A549 (cell line): Measurements from ENCODE around the gene KIRREL1. TPM values are rescaled to one million over a fixed set of nuclear protein-coding genes. Genes with fewer than 3 reads are reported as not detected.

ENCODE experiments used
- ATAC-seq, 2 experiments: fragments of 200-7000 bp in 1 of 2; fragments of >200 bp in 1 of 2; cut with Nextera tagmentation in 1 of 2; cut with Tn5 transposase in 1 of 2; 3 replicates each; pipeline versions ENCODE4 v1.8.0 to v1.9.1; 2018 to 2020; ENCODE audit warnings: mild to moderate bottlenecking in 1 of 2, moderate library complexity in 1 of 2
- CTCF ChIA-PET: fragments of 300-600 bp; sonication (Branson Sonifier 250); formaldehyde crosslinking; extraction: SDS; loops from one replicate; lab custom pipeline; 2021; ENCODE audit warnings: antibody characterized with exemption, inconsistent platforms; lab: Yijun Ruan, JAX
- POLR2A ChIA-PET: fragments of 350-600 bp; formaldehyde crosslinking; extraction: SDS; loops from one replicate; lab custom pipeline; 2021; ENCODE audit warnings: antibody characterized with exemption, inconsistent platforms; lab: Yijun Ruan, JAX
- DNase-seq, 2 experiments: peaks; one replicate each; pipeline versions ENCODE4 v3.0.0 to v3.0.0-alpha.2; 2011 to 2016; ENCODE audit warnings: low read depth in 1 of 2, low spot score in 1 of 2
- FAIRE-seq: peaks from 2 replicates; lab custom pipeline; 2011; peaks lifted over from hg19 to GRCh38; lab: Jason Lieb, UNC
- H3K27ac ChIP-seq, 2 experiments: fragments of >200 bp; sonication (Bioruptor Twin); formaldehyde crosslinking; 3 replicates each; pipeline ENCODE4 v1.5.1; 2016 to 2017
- H3K4me1 ChIP-seq: fragments of >200 bp; sonication (Bioruptor Twin); formaldehyde crosslinking; 3 replicates; pipeline ENCODE4 v1.6.1; 2016
- H3K4me2 ChIP-seq: fragments of >200 bp; sonication (Bioruptor Twin); formaldehyde crosslinking; 3 replicates; pipeline ENCODE4 v1.6.1; 2016
- H3K4me3 ChIP-seq: fragments of >200 bp; sonication (Bioruptor Twin); formaldehyde crosslinking; 3 replicates; pipeline ENCODE4 v1.5.1; 2016
- H3K9me3 ChIP-seq: fragments of >200 bp; sonication (Bioruptor Twin); formaldehyde crosslinking; 3 replicates; pipeline ENCODE4 v1.6.1; 2016
- BHLHE40 ChIP-seq: IDR thresholded peaks from 2 replicates; pipeline ENCODE4 v1.6.1; 2012; ENCODE audit warnings: low read depth, low read length, inconsistent platforms
- CBX8 ChIP-seq: fragments of 200-600 bp; sonication (generic); IDR thresholded peaks from 2 replicates; pipeline ENCODE4 v1.6.1; 2016
- CHD2 ChIP-seq: fragments of 150-350 bp; IDR thresholded peaks from 2 replicates; pipeline ENCODE4 v1.6.1; 2014; ENCODE audit warnings: low read length; ENCODE audit not compliant: partially characterized antibody
- EHF ChIP-seq: fragments of 250-450 bp; sonication (Bioruptor Pico); IDR thresholded peaks from 2 replicates; pipeline ENCODE4 v1.5.0; 2020; ENCODE audit warnings: mild to moderate bottlenecking
- EP300 ChIP-seq, 2 experiments: fragments of >200 bp; sonication (Bioruptor Twin); formaldehyde crosslinking; IDR thresholded peaks; 2 replicates in 1 of 2; 3 replicates in 1 of 2; pipeline ENCODE4 v1.6.1; 2016 to 2017
- ESRRA ChIP-seq: fragments of 150-350 bp; IDR thresholded peaks from 2 replicates; pipeline ENCODE4 v1.6.1; 2014; ENCODE audit warnings: mild to moderate bottlenecking, low read length, borderline replicate concordance
- FOXS1 ChIP-seq: fragments of 250-450 bp; sonication (Bioruptor Pico); IDR thresholded peaks from 2 replicates; pipeline ENCODE4 v1.5.0; 2020; ENCODE audit warnings: mild to moderate bottlenecking, moderate library complexity
- GATA3 ChIP-seq: IDR thresholded peaks from 2 replicates; pipeline ENCODE4 v1.6.1; 2012; ENCODE audit warnings: borderline replicate concordance
- HOXB13 ChIP-seq: fragments of 250-450 bp; sonication (Bioruptor Pico); IDR thresholded peaks from 2 replicates; pipeline ENCODE4 v1.5.0; 2020; ENCODE audit warnings: low read depth, mild to moderate bottlenecking, moderate library complexity
- JUN ChIP-seq, 2 experiments: fragments of >200 bp; sonication (Bioruptor Twin); formaldehyde crosslinking; IDR thresholded peaks; 2 replicates in 1 of 2; 3 replicates in 1 of 2; pipeline ENCODE4 v1.6.1; 2016 to 2017
- KDM1A ChIP-seq: fragments of 200-600 bp; sonication (generic); IDR thresholded peaks from 2 replicates; pipeline ENCODE4 v1.6.1; 2016; ENCODE audit warnings: low read depth, mild to moderate bottlenecking
- MAFK ChIP-seq: fragments of 450-650 bp; IDR thresholded peaks from 2 replicates; pipeline ENCODE4 v1.6.1; 2014; ENCODE audit not compliant: partially characterized antibody
- NFE2L2 ChIP-seq: fragments of 150-350 bp; conservative IDR thresholded peaks from 2 replicates; pipeline ENCODE4 v1.6.1; 2014; ENCODE audit warnings: low read length
- NPAS2 ChIP-seq: fragments of 250-450 bp; sonication (Bioruptor Pico); IDR thresholded peaks from 2 replicates; pipeline ENCODE4 v1.8.0; 2022; ENCODE audit warnings: mild to moderate bottlenecking, moderate library complexity, borderline replicate concordance
- POLR2A ChIP-seq: IDR thresholded peaks from 2 replicates; pipeline ENCODE4 v1.6.1; 2012; ENCODE audit warnings: mild to moderate bottlenecking, low read length
- POLR2AphosphoS2 ChIP-seq: conservative IDR thresholded peaks from 2 replicates; pipeline ENCODE4 v1.6.1; 2012; ENCODE audit warnings: low read length, improper control_type of control experiment, inconsistent platforms
- RFX5 ChIP-seq: fragments of 450-650 bp; IDR thresholded peaks from 2 replicates; pipeline ENCODE4 v1.7.1; 2014; ENCODE audit warnings: antibody characterized with exemption, mild to moderate bottlenecking, moderate library complexity
- RNF2 ChIP-seq: fragments of 200-600 bp; sonication (generic); IDR thresholded peaks from 2 replicates; pipeline ENCODE4 v1.6.1; 2016; ENCODE audit warnings: low read depth, mild to moderate bottlenecking, antibody characterized with exemption, moderate library complexity, borderline replicate concordance
- SMC3 ChIP-seq: fragments of >200 bp; sonication (Bioruptor Twin); formaldehyde crosslinking; IDR thresholded peaks from 3 replicates; pipeline ENCODE4 v1.6.1; 2018; ENCODE audit warnings: inconsistent platforms
- TP53 ChIP-seq: fragments of 250-450 bp; sonication (Bioruptor Pico); IDR thresholded peaks from 2 replicates; pipeline ENCODE4 v1.5.0; 2021; ENCODE audit warnings: mild to moderate bottlenecking, moderate library complexity
- ZNF302 ChIP-seq: fragments of 250-450 bp; sonication (Bioruptor Pico); IDR thresholded peaks from 2 replicates; pipeline ENCODE4 v1.9.0; 2021; ENCODE audit warnings: inconsistent platforms, mild to moderate bottlenecking, moderate library complexity
- WGBS: methylation state at CpG from one replicate; pipeline ENCODE4 v1.1.6; 2017; ENCODE audit errors: missing lambda C conversion rate; 5-methylcytosine and 5-hydroxymethylcytosine counted together
- polyA plus RNA-seq, 4 experiments: library from polyadenylated mRNA; depleted of rRNA in 3 of 4; stranded (reverse); fragments of >200 nt; fragmentation: RNase III in 1 of 4; extraction: RNeasy Plus Mini Kit Qiagen cat#74134 plus additional on column Dnase treatment in 1 of 4; gene quantifications; 2 replicates in 3 of 4; 3 replicates in 1 of 4; pipeline ENCODE4 v1.2.3, GENCODE V29; 2011 to 2017
- TF ChIP-seq, protein P1 (sequence below): fragments of 250-450 bp; sonication (Bioruptor Pico); IDR thresholded peaks from 2 replicates; pipeline ENCODE4 v1.5.0; 2020; ENCODE audit warnings: low read depth, mild to moderate bottlenecking, moderate library complexity
- TF ChIP-seq, protein P2 (sequence below): IDR thresholded peaks from 2 replicates; pipeline ENCODE4 v1.6.1; 2012
- TF ChIP-seq, protein P3 (sequence below): fragments of 450-650 bp; IDR thresholded peaks from 2 replicates; pipeline ENCODE4 v1.6.1; 2014; ENCODE audit warnings: antibody characterized with exemption
- TF ChIP-seq, protein P4 (sequence below): IDR thresholded peaks from 2 replicates; pipeline ENCODE4 v1.6.1; 2012; ENCODE audit warnings: low read depth, borderline replicate concordance
- TF ChIP-seq, protein P5 (sequence below): fragments of >200 bp; sonication (Bioruptor Twin); formaldehyde crosslinking; IDR thresholded peaks from 3 replicates; pipeline ENCODE4 v1.5.1; 2016
- TF ChIP-seq, protein P6 (sequence below): fragments of 150-350 bp; IDR thresholded peaks from 2 replicates; pipeline ENCODE4 v1.6.1; 2014; ENCODE audit warnings: low read depth, mild to moderate bottlenecking, low read length

Gene KIRREL1
- polyA plus RNA-seq, 2 of the 4 experiments (the other 2 are of a cell fraction) = 18.7 to 41.3 TPM

DNA sequence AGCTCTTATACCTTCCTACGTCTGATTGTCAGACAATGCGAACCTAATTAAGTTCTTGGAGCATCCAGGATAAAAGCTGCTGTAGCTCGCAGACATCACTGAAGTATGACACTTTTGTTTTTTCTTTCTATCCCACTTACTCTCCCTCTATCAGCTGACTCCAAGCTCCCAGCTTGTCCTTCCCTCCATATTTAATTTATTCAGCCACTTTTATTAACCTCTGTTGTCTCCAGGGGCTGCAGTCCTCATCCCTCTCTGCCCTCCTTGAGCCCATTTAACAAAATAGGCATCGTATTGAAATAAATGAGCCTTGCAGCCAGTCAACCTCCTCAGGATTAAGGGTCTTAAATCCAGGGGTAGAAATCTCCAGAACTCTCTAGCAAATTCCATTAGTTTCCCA is 7.1 kb downstream of the KIRREL1 start:
- POLR2A ChIA-PET = no interaction called here
- no peak for FAIRE-seq
- Histone ChIP-seq H3K4me1 (peaks cover 81% of the 10 kb centered on the region), H3K4me2 (no peak overlapping the region), H3K27ac (peak overlapping the region in 1 of 2 experiments; percentile 3; a peak in 1 of 6 replicates), H3K9me3 (no peaks in the 10 kb centered on the region), H3K4me3 (no peak overlapping the region)
- whole genome bisulfite sequencing = 91% methylated on average over 4 of the region's 4 CpGs
- ATAC-seq = no peak
- TF ChIP-seq FOXS1 (CRISPR knock-in tag) (no peak), POLR2AphosphoS2 (no peak), ESRRA (no peak), MAFK (no peak), EP300 (IDR thresholded peaks at IDR 0.05) (no peak), SMC3 (no peak), ZNF302 (CRISPR knock-in tag) (no peak), POLR2A (no peak), NFE2L2 (no peak), RFX5 (no peak)
- TF ChIP-seq, protein P1, sequence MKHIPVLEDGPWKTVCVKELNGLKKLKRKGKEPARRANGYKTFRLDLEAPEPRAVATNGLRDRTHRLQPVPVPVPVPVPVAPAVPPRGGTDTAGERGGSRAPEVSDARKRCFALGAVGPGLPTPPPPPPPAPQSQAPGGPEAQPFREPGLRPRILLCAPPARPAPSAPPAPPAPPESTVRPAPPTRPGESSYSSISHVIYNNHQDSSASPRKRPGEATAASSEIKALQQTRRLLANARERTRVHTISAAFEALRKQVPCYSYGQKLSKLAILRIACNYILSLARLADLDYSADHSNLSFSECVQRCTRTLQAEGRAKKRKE (CRISPR knock-in tag) = no peak
- TF ChIP-seq, protein P2, sequence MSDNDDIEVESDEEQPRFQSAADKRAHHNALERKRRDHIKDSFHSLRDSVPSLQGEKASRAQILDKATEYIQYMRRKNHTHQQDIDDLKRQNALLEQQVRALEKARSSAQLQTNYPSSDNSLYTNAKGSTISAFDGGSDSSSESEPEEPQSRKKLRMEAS = no peak
- TF ChIP-seq, protein P3, sequence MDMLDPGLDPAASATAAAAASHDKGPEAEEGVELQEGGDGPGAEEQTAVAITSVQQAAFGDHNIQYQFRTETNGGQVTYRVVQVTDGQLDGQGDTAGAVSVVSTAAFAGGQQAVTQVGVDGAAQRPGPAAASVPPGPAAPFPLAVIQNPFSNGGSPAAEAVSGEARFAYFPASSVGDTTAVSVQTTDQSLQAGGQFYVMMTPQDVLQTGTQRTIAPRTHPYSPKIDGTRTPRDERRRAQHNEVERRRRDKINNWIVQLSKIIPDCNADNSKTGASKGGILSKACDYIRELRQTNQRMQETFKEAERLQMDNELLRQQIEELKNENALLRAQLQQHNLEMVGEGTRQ = no peak
- TF ChIP-seq, protein P4, sequence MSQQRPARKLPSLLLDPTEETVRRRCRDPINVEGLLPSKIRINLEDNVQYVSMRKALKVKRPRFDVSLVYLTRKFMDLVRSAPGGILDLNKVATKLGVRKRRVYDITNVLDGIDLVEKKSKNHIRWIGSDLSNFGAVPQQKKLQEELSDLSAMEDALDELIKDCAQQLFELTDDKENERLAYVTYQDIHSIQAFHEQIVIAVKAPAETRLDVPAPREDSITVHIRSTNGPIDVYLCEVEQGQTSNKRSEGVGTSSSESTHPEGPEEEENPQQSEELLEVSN = no peak
- CTCF ChIA-PET = interaction anchor here (1.2 to 42.0 kb wide), 3 partner anchors 26 to 121 kb away, joined by 4 to 1281 read pairs (median 4); no protein-coding TSS in a partner anchor
- no peak for DNase-seq

DNA sequence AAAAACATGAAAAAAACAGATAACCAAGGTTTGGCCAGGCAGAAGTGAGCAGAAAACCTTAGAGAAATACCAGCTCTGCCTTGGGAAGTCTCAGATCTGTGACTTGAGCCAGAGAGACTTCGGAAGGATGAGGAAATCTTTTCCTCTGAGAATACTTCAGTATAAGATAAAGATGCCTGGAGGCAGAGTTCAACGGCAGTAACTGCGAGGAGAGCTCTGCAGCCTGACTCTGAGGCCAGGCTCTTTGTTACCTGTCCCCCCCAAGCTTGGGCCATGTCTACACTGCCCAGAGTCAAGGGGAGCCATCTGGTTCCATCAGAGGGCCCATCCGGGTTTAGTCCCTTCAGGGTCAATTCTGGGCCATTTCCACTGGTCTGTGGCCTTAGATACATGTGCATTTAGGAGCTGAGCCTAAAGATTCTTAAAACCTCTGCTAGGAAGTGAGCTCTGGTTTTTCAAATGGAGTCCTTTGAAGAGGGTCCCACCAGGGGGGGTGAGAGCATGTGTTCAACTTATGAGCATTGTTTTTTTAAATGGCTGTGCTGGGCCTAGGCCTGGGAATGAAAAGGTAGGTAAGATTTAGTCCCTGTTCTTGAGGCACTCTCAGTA is 8.7 kb downstream of the KIRREL1 start:
- peaks cover 80% of the 10 kb centered on the region for H3K4me1 ChIP-seq
- H3K4me3 ChIP-seq = no peak overlapping the region
- peak overlapping the region; percentile 49 for H3K4me2 ChIP-seq
- 44% methylated on average over 3 of the region's 4 CpGs for WGBS
- TF ChIP-seq ZNF302 (CRISPR knock-in tag) (no peak), TP53 (CRISPR knock-in tag) (no peak), GATA3 (no peak), KDM1A (no peak), POLR2AphosphoS2 (no peak), HOXB13 (no peak), RNF2 (no peak), POLR2A (no peak), EHF (CRISPR knock-in tag) (no peak), NPAS2 (CRISPR knock-in tag) (no peak), BHLHE40 (no peak), CBX8 (no peak), JUN (IDR thresholded peaks at IDR 0.05) (no peak), CHD2 (no peak)
- TF ChIP-seq, protein P5, sequence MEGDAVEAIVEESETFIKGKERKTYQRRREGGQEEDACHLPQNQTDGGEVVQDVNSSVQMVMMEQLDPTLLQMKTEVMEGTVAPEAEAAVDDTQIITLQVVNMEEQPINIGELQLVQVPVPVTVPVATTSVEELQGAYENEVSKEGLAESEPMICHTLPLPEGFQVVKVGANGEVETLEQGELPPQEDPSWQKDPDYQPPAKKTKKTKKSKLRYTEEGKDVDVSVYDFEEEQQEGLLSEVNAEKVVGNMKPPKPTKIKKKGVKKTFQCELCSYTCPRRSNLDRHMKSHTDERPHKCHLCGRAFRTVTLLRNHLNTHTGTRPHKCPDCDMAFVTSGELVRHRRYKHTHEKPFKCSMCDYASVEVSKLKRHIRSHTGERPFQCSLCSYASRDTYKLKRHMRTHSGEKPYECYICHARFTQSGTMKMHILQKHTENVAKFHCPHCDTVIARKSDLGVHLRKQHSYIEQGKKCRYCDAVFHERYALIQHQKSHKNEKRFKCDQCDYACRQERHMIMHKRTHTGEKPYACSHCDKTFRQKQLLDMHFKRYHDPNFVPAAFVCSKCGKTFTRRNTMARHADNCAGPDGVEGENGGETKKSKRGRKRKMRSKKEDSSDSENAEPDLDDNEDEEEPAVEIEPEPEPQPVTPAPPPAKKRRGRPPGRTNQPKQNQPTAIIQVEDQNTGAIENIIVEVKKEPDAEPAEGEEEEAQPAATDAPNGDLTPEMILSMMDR = no peak
- TF ChIP-seq, protein P6, sequence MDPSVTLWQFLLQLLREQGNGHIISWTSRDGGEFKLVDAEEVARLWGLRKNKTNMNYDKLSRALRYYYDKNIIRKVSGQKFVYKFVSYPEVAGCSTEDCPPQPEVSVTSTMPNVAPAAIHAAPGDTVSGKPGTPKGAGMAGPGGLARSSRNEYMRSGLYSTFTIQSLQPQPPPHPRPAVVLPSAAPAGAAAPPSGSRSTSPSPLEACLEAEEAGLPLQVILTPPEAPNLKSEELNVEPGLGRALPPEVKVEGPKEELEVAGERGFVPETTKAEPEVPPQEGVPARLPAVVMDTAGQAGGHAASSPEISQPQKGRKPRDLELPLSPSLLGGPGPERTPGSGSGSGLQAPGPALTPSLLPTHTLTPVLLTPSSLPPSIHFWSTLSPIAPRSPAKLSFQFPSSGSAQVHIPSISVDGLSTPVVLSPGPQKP = no peak
- TF ChIP-seq, all 56 proteins: peak for 0
- DNase-seq (no peak), FAIRE-seq (no peak), ATAC-seq (peak in 1 of 2 experiments; percentile 20; a peak in 3 of 6 replicates)
- Histone ChIP-seq H3K9me3 (no peaks in the 10 kb centered on the region), H3K27ac (peak overlapping the region; percentile 55 to 80)
- ChIA-PET CTCF (interaction anchor here (0.6 to 49.7 kb wide), 6 partner anchors 7 to 181 kb away, joined by 3 to 1281 read pairs (median 3); partner anchors contain the start of gene KIRREL1), POLR2A (interaction anchor here (0.6 kb wide), 1 partner anchor 126 kb away, joined by 5 read pairs; no protein-coding TSS in a partner anchor)
